ENCODE measurements around the gene PCCA. TPM values are rescaled to one million over a fixed set of nuclear protein-coding genes. Genes with fewer than 3 reads are reported as not detected.

The PCCA gene
- total and polyA plus RNA-seq, 2 of the 13 experiments (the other 11 are each of a cell fraction or from before 2014, with no cell fraction given), result 15.0 to 32.2 TPM

- TF ChIP-seq PREB (CRISPR knock-in tag; IDR thresholded peaks at IDR 0.05), result no peak
- TF ChIP-seq RCOR2 (CRISPR knock-in tag; IDR thresholded peaks at IDR 0.05), result no peak
- peak; percentile 65; the same call in 1 of the 2 replicates for TF ChIP-seq ZHX1 (CRISPR knock-in tag; IDR thresholded peaks at IDR 0.05; ENCODE audit: low read depth)
- no peak for TF ChIP-seq ZNF333 (CRISPR knock-in tag; IDR thresholded peaks at IDR 0.05; ENCODE audit: borderline replicate concordance)
- TF ChIP-seq ZNF761 (CRISPR knock-in tag; conservative IDR thresholded peaks at IDR 0.05), result no peak
- no peak for TF ChIP-seq ZBTB44 (CRISPR knock-in tag; IDR thresholded peaks at IDR 0.05)
- TF ChIP-seq ZNF124 (CRISPR knock-in tag; IDR thresholded peaks at IDR 0.05), result no peak
- TF ChIP-seq ZBTB46 (CRISPR knock-in tag; IDR thresholded peaks at IDR 0.05; ENCODE audit: borderline replicate concordance), result no peak
- no peak for TF ChIP-seq ZBTB38 (CRISPR knock-in tag; IDR thresholded peaks at IDR 0.05)
- no peak for TF ChIP-seq ZNF251 (CRISPR knock-in tag; IDR thresholded peaks at IDR 0.05)
- no peak for TF ChIP-seq AHR (CRISPR knock-in tag; IDR thresholded peaks at IDR 0.05)
- no peak for TF ChIP-seq MXD4 (CRISPR knock-in tag; IDR thresholded peaks at IDR 0.05)
- no peak for TF ChIP-seq SP1 (IDR thresholded peaks at IDR 0.05)
- no peak for TF ChIP-seq SP1 (CRISPR knock-in tag; IDR thresholded peaks at IDR 0.05)
- TF ChIP-seq DDIT3 (CRISPR knock-in tag; IDR thresholded peaks at IDR 0.05), result no peak
- TF ChIP-seq HIC2 (CRISPR knock-in tag; IDR thresholded peaks at IDR 0.05; ENCODE audit: low read depth), result 0 out of 2 replicates have a peak, but pooled peaks have one; percentile 21
- no peak for TF ChIP-seq ATF5 (CRISPR knock-in tag; IDR thresholded peaks at IDR 0.05; ENCODE audit: low read depth)
Measured at GRCh38 chr13:100525453-100526317, 436.8 kb downstream of the PCCA start (continued).
